Testis (tissue), 3 donors: ENCODE measurements around the gene SBK1. TPM values are rescaled to one million over a fixed set of nuclear protein-coding genes. Genes with fewer than 3 reads are reported as not detected.

Experiments
- DNase-seq: peaks from one replicate; pipeline ENCODE4 v3.0.0-alpha.2; 2019
- H3K27ac ChIP-seq, 2 donors: fragments of 200-600 bp; sonication (generic); one replicate each; pipeline ENCODE4 v1.5.1; 2019
- H3K27me3 ChIP-seq: fragments of 200-600 bp; sonication (generic); one replicate; pipeline ENCODE4 v1.5.1; 2019
- H3K36me3 ChIP-seq: fragments of 200-600 bp; sonication (generic); one replicate; pipeline ENCODE4 v1.5.1; 2017; ENCODE audit warnings: low read depth; ENCODE audit errors: missing control alignments
- H3K4me1 ChIP-seq: fragments of 200-600 bp; sonication (generic); one replicate; pipeline ENCODE4 v1.5.1; 2019
- H3K4me3 ChIP-seq, 2 donors: fragments of 200-600 bp; sonication (generic); one replicate each; pipeline ENCODE4 v1.5.1; 2017 to 2019
- H3K9me3 ChIP-seq: fragments of 200-600 bp; sonication (generic); one replicate; pipeline ENCODE4 v1.5.1; 2017
- CTCF ChIP-seq, 3 experiments: fragments of 450-650 bp in 2 of 3; fragments of 200-600 bp in 1 of 3; sonication (generic) in 1 of 3; IDR thresholded peaks; one replicate each; pipeline ENCODE4 v1.5.1; 2016 to 2019; ENCODE audit warnings: antibody characterized with exemption in 3 of 3, mild to moderate bottlenecking in 2 of 3, moderate library complexity in 1 of 3
- POLR2A ChIP-seq: fragments of 450-650 bp; IDR thresholded peaks from one replicate; pipeline ENCODE4 v1.6.1; 2017; ENCODE audit warnings: antibody characterized with exemption, mild to moderate bottlenecking, moderate library complexity
- WGBS, 2 donors: methylation state at CpG; one replicate each; pipeline ENCODE4 v1.1.5; 2018; 5-methylcytosine and 5-hydroxymethylcytosine counted together
- intact Hi-C: fragments of 100-400 bp; cut with DNase I; formaldehyde crosslinking; loops from one replicate; pipeline ENCODE4 v1.15.1; 2023; ENCODE audit warnings: low total_unique reads
- polyA plus RNA-seq: library from polyadenylated mRNA; stranded (reverse); fragments of 350-450 nt; fragmentation: Illumina TruSeq; extraction: RNeasy Lipid Tissue Mini Kit (QIAGEN cat#74804); gene quantifications from one replicate; pipeline ENCODE4 v1.2.3, GENCODE V29; 2014; ENCODE audit warnings: low read depth, low replicate concordance; ENCODE audit not compliant: insufficient read depth
- total RNA-seq, 2 donors: library from RNA; depleted of rRNA; stranded (reverse); fragments of >200 nt; gene quantifications; one replicate each; pipeline ENCODE4 v1.2.3, GENCODE V29; 2016

SBK1 gene
- total and polyA plus RNA-seq, 3 donors from 2014 or later, result 4.1 to 8.1 (median 4.6) TPM

GRCh38 chr16:28273511-28273910 lies 18.8 kb upstream of the SBK1 start:
- intact Hi-C loops, result no loop called here
- no peak for TF ChIP-seq POLR2A
- TF ChIP-seq CTCF (IDR thresholded peaks at IDR 0.05), result no peak
- no peaks in the 10 kb centered on the region for H3K36me3 ChIP-seq
- no peak overlapping the region for H3K27ac ChIP-seq
- peaks cover 7% of the 10 kb centered on the region for H3K4me1 ChIP-seq
- no peaks in the 10 kb centered on the region for H3K9me3 ChIP-seq
- DNase-seq, result no peak
- H3K27me3 ChIP-seq, result no peaks in the 10 kb centered on the region
- no peak overlapping the region for H3K4me3 ChIP-seq
- WGBS, 2 donors, result 62% methylated on average over 4 of the region's 4 CpGs

- Histone ChIP-seq H3K27me3 (no peaks in the 10 kb centered on the region), H3K27ac (no peak overlapping the region), H3K9me3 (no peaks in the 10 kb centered on the region), H3K36me3 (no peaks in the 10 kb centered on the region), H3K4me1 (peaks cover 7% of the 10 kb centered on the region), H3K4me3 (no peak overlapping the region)
- WGBS, 2 donors, result 78 to 87% methylated on average over 5 of the region's 5 CpGs
- no peak for TF ChIP-seq POLR2A
- TF ChIP-seq CTCF (IDR thresholded peaks at IDR 0.05), result no peak
- intact Hi-C loops, result loop anchor here (5.0 kb wide), 1 partner anchor 43 kb away; no protein-coding TSS in a partner anchor
- DNase-seq, result no peak
Observed at GRCh38 chr16:28274676-28275075, 17.6 kb upstream of the SBK1 start.

- intact Hi-C loops, result loop anchor here (5.0 kb wide), 1 partner anchor 41 kb away; no protein-coding TSS in a partner anchor
- Histone ChIP-seq H3K4me1 (peaks cover 7% of the 10 kb centered on the region), H3K27me3 (no peaks in the 10 kb centered on the region)
Observed at GRCh38 chr16:28276301-28276700, 16.0 kb upstream of the SBK1 start.

GRCh38 chr16:28277537-28278388 lies 14.6 kb upstream of the SBK1 start:
- Histone ChIP-seq H3K27ac (peak overlapping the region in 1 of 2 donors; percentile 14), H3K27me3 (no peaks in the 10 kb centered on the region), H3K4me1 (peaks cover 7% of the 10 kb centered on the region), H3K9me3 (no peaks in the 10 kb centered on the region), H3K4me3 (peak overlapping the region; percentile 27 to 62), H3K36me3 (no peaks in the 10 kb centered on the region)
- intact Hi-C loops, result loop anchor here (5.0 kb wide), 1 partner anchor 40 kb away; no protein-coding TSS in a partner anchor
- TF ChIP-seq CTCF (IDR thresholded peaks at IDR 0.05) (peak; percentile 96 to 98 (median 96)), POLR2A (no peak)
- 1 to 3% methylated on average over 35 to 44 of the region's 44 CpGs for WGBS, 2 donors
- peak; percentile 97 for DNase-seq

More at GRCh38 chr16:28276301-28276700, 16.0 kb upstream of the SBK1 start:
- no peak overlapping the region for H3K27ac ChIP-seq
- no peak for TF ChIP-seq POLR2A
- no peak for TF ChIP-seq CTCF (IDR thresholded peaks at IDR 0.05)
- no peaks in the 10 kb centered on the region for H3K36me3 ChIP-seq
- WGBS, 2 donors, result 76 to 81% methylated on average over 6 to 11 of the region's 11 CpGs
- H3K4me3 ChIP-seq, result no peak overlapping the region
- no peak for DNase-seq
- no peaks in the 10 kb centered on the region for H3K9me3 ChIP-seq
